GM18505 (cell line): ENCODE measurements around the gene ANKRD18B.
"Not testable (repeated sequence)": the region's sequence is repeated elsewhere in the genome, so short reads cannot be mapped to it uniquely, and the experiment has no call there.

Experiments
- ATAC-seq: cut with Tn5 transposase; IDR thresholded peaks from one replicate; pipeline ENCODE4 v1.9.1; 2021; ENCODE audit not compliant: unreplicated experiment
- POLR2A ChIP-seq: IDR thresholded peaks from 4 replicates; pipeline ENCODE4 v1.6.1; 2011; ENCODE audit warnings: borderline replicate concordance; ENCODE audit not compliant: insufficient read depth, insufficient read length; ENCODE audit errors: extremely low read depth

The ANKRD18B gene

DNA sequence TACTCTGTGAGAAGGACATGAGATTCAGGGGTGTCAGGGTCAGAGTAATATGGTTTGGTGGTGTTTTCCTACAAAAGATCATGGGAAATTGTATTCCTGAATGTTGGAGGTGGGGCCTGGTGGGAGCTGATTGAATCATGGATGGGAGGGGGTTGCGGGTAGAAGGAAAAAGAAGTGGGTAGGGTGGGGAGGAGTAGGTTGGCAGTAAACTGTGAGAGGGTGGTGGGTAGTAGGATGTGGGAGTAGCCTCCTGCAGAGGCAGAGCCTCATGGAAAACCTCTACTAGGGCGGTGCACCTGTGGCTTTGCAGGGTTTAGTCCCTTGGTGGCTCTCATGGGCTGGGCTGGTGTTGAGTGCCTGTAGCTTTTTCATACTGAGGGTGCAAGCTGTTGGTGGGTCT lies 66.8 kb downstream of the ANKRD18B start:
- not testable (repeated sequence) for ATAC-seq

DNA sequence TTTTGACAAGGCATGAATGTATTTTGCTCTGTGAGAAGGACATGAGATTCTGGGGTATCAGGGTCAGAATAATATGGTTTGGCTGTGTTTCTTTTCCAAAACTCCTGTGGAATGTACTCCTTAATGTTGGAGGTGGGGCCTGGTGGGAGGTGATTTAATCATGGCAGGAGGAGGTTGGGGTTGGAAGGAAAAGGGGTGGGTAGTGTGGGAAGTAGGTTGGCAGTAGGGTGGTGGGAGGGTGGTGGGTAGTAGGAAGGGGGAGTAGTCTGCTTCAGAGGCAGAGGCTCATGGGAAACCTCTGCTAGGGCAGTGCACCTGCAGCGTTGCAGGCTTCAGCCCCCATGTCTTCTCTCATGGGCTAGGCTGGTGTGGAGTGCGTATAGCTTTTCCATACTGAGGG lies 72.9 kb downstream of the ANKRD18B start:
- ATAC-seq: not testable (repeated sequence)

DNA sequence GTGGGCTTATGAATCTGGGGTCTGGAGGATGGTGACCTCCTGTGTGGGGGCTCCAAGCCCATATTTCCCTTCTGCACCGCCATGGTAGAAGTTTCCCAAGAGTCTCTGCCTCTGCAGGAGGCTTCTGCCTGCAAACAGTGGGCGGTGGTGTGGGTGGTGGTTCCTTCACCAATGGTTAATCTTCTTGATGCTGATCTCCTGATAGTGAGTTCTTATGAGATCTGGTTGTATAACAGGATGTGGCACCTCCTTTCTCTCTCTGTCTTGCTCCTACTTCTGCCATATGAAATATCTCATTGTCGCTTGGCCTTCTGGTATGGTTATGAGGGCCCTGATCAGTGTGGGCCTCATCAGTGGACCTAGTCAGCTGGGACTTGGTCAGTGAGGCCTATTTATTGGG lies 73.3 kb downstream of the ANKRD18B start:
- not testable (repeated sequence) for ATAC-seq

DNA sequence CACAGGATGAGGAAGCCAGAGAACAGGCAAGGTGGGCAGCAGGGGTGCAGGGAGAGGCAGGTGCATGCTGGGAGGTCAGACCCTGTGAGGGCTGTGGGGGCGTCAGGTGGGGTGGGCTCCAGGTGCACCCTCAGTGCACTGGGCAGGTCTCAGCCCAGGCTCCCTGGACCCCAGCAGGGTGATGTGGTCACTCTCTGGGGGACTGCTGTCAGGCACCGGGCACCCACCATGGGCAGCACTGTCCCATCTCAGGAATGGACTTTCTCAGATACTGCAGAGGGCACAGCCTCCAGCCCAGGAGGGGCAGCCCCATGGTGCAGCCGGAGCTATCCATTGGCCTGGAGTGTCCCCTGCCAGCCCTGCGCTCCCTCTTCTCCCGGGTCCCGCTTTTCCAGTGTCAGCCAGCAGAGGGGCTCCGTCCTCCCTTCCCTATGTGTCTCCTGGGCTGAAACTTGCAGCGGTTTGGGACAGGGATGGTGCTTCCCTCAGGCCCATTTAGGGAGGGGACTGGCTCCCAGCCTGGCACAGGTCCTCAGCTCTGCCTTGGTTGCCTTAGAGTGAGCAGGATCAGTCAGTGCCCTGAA lies 74.8 kb downstream of the ANKRD18B start:
- not testable (repeated sequence) for ATAC-seq

DNA sequence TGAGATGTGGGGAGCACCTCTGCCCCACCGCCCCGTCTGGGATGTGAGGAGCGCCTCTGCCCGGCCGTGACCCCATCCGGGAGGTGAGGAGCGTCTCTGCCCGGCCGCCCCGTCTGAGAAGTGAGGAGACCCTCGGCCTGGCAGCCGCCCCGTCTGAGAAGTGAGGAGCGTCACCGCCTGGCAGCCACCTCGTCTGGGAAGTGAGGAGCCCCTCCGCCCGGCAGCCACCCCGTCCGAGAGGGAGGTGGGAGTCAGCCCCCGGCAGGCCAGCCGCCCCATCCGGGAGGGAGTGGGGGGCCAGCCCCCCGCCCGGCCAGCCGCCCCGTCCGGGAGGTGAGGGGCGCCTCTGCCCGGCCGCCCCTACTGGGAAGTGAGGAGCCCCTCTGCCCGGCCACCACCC lies 76.9 kb downstream of the ANKRD18B start:
- ATAC-seq: not testable (repeated sequence)

DNA sequence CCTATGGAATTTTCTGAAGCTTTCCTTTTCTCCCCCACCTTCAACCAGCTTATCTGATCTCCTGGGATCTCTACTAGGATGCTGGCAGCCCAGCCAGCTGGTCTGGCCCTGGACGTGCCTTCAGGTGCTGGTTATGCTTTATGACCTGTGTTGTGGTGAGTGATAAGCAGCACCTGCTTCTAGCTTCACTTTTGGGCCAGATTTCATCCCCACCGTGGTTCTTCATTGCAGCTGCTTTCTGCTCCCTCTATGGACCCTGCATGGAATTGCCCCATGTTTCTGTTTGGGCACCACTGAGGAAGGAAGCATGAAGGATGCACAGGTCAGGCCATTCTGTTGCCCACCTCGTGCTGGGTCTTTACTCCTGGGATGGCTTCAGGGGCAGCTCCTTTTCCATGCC lies 80.2 kb downstream of the ANKRD18B start:
- ATAC-seq: not testable (repeated sequence)

DNA sequence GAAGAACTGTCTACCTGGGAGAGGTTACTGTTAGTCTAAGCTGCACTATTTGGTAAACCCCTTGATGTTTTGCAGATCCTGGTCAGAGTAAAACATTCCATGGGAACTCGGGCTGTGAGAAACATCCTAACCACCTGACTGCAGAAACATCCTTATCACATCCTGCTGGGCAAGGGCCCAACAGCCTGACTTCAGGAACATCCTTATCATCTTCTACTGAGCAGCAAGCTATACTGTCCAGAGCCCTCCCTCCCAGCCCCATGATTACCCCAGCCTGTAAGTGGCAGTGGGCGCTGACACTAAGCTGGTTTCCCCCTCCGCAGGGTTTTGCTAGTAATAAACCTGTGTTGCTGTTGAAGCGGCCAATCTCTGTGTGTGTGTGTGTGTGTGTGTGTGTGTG lies 80.9 kb downstream of the ANKRD18B start:
- not testable (repeated sequence) for ATAC-seq

DNA sequence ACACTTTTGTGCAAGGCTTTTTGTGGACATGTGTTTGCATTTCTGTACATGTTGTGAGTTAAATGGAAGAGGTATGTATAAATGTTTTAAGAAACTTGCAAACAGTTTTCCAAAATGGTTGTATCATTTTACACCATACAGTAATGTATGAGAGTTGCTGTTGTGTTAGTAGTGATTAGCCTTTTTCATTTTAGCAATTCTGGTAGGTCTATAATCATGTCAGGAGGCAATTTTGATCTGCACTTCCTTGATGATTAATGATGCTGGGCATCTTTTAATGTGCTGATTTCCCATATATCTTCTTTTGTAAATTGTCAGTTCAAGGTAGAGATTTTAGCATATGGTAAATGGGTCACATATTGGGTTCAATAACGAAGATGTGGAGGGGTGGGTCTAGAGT lies 87.3 kb downstream of the ANKRD18B start:
- ATAC-seq: no peak
- TF ChIP-seq POLR2A: no peak

DNA sequence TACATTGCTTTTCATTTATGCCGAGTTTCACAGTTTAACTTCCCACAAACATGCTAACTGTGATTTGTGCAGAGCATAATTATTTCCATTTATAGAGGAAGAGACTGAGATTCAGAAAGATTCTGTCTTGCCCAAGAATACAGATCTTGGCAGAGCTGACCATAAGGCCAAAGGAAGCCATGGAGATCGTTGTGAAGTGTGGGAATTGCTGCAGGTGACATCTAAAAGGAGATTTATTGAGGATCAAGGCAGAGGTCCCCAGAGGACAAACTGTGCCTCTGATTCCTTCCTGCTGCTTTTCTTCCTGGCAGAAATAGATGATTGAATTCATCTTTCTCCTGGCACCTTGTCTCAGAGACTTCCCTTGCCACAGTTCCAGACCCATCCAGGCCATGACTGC lies 88.4 kb downstream of the ANKRD18B start:
- ATAC-seq: not testable (repeated sequence)

DNA sequence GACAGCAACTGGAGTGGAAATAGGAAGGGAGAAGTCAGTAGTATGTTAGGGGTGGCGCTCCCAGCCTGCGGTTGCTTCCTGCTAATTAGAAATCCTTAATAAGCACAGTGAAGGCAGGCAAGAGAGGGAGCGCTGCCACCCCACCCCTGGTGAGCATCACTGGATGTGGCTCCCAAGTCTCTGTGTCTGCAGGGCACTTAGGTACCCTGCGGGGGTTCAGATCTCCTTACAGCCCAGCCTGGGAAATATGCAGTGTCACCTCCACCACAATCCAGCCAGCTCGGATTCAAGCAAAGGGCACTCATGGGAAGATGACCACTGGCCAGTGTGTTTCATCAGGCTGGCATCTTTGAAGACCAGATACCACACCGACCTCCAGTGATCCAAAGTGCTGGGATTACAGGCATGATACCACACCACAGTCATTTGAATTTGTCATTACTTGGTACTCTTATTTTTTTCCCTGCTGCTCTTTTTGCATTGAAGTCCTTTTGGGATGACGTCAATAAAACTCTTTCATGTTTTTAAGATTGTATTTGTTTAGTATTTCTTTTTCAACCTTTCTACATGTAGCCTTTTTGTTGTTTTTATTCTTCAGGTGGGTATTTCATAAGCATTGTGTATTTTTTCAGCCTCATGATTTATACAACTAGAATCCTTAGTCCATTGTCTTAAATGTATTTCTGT lies 90.1 kb downstream of the ANKRD18B start:
- no peak for ATAC-seq
- TF ChIP-seq POLR2A: no peak

DNA sequence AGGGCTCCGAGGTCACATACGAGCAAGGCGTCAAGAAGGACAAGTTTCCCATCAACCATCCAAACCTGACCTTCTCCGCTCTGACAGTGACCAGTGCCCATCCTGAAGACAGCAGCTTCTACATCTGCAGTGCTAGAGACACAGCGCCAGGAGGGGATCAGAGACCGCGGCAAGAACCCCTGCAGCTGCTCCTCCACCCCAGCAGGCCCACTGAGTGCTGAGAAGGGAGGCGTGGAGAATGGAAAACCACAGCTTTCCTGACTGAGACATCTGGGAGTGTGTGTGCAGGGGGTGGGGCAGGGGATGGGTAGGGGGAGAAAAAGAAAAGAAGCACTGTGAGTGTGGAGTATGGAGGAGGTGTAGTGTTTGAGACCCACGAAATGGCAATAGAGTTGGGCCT lies 94.3 kb downstream of the ANKRD18B start:
- ATAC-seq: not testable (repeated sequence)

DNA sequence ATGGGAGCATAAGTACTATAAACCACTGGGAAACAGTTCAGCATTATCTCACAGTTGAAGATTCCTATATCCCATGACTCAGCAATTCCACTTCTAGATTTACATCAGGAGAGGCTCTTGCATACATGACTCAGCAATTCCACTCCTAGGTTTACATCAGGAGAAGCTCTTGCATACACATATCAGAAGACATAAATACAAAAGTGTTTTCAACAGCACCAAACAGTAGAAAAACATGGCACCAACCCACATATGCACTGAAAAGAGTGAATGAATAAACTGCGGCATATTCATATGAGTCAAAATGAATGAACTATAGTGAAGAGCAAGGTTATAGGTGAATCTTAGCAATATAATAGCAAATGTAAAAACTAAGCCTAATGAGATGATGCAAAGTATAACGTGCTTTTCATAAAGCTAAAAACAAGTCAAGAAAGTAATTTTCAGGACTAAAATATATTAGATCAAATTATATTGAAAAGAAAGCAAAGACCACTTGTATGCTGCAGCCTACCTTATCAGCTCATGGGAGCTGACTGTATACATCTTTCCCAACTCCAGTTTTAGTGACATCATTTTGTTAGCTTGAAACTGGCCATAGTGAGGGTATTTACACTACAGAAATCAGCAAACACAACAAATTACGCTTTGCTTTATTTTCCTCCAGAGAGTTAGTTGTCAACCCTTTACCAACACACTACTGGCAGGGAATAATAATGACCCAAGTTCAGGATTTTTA lies 95.8 kb downstream of the ANKRD18B start:
- no peak for TF ChIP-seq POLR2A
- no peak for ATAC-seq

DNA sequence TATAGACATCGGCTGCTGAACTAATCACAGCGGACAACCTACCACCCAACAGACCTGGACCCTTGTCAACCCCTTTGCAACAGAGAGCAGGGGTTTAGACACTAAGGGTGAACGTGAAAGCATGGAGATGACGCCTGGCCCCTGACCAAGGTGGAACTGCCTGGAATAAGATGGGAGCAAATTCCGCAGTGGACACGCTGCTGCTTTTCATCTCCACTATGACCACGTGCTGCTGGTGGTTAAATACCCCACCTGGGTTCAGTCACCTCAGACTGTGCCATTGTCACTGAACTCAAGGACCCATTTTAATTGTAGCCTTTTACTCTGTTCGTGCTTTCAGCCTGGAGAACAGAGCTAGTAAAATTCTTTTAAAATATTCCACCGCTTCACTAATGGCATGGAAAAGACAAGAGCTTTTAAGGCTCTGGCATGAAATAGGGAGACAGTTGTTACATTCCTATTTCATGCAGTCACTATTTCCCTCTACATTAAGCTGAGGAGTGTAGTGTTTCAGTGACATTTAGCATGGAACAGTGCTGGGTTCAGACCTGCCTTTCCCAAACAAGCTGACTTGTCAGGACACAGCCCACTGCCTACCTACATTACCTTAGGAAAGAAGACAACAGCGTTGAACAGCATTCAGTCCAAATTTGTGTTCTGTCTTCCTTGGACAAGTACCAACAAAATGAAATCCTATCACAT lies 96.8 kb downstream of the ANKRD18B start:
- ATAC-seq: no peak
- TF ChIP-seq POLR2A: no peak
